Middle frontal gyrus (tissue), 1 donor: ENCODE data around the gene FAM120B.

Experiments
- DNase-seq: peaks from one replicate; pipeline ENCODE4 v3.0.0-alpha.2; 2015; ENCODE audit warnings: low spot score; ENCODE audit errors: extremely low spot score

Gene FAM120B

DNA sequence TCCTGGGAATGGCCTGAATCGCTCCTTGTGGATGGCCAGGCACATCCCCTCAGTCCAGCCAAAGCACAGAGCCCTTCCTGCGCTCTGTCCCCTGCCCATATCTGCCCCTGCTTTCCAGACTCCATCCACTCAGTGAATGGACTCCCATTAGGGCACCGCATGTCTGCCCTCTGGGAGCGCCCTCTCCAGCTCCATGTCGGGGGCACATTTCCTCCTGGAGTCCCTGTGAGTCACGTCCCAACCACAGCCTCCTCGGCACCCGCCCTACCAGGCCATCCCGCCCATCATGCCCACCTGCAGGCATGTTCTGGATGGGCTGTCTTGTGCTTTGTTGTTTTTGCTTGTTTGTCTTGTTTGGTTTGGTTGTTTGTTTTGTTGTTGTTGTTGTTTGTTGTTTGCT lies 149.8 kb downstream of the FAM120B start:
- DNase-seq: no peak
